GM19372 (cell line): ENCODE data around the gene NR6A1.

Experiments
- ATAC-seq: cut with Tn5 transposase; IDR thresholded peaks from one replicate; pipeline ENCODE4 v1.9.1; 2021; ENCODE audit warnings: mild to moderate bottlenecking, low read depth, moderate library complexity; ENCODE audit not compliant: unreplicated experiment

NR6A1 gene

GRCh38 chr9:124498499-124499146 is 272.5 kb downstream of the NR6A1 start:
- ATAC-seq = no peak

DNA sequence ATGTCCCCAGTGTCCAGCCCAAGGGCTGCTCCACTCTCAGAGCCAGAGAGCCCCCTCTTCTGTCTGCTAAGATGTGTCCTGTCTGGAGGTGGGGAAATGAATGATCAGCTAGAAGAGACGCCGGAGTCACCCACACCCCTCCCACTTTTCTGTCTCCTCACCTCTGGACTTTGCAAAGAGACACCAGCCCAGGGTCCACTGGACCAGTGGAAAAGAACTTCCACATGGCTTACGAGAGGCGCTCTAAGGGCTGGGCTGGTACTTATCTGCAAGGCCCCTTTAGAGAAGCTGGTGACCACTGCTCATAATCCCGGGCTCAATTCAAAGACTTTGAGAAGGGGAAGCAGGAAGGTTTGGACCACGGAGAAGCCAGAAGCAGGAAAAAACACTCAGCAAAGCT is 273.1 kb downstream of the NR6A1 start:
- no peak for ATAC-seq

GRCh38 chr9:124497441-124497840 is 273.7 kb downstream of the NR6A1 start:
- ATAC-seq = no peak

DNA sequence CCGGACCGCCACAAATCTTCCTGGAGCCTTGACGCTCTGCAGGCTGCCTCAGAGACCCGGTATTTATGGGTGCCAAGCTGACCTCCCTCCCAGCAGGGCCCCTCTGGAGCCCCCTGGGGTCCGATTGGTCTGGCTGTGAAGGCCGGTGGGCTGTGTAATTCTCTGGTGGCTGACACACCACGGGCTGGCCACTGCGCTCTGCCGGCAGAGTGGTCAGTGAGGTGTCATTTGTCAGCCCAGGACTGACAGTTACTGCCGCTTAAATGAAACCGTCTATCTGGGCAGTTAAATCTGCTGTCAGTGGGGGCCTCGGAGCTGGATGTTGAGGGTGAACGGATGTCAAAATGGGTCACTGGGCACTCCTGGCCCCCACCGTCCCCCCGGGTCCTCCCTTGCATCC is 274.6 kb downstream of the NR6A1 start:
- no peak for ATAC-seq

GRCh38 chr9:124496075-124496449 is 275.0 kb downstream of the NR6A1 start:
- no peak for ATAC-seq

DNA sequence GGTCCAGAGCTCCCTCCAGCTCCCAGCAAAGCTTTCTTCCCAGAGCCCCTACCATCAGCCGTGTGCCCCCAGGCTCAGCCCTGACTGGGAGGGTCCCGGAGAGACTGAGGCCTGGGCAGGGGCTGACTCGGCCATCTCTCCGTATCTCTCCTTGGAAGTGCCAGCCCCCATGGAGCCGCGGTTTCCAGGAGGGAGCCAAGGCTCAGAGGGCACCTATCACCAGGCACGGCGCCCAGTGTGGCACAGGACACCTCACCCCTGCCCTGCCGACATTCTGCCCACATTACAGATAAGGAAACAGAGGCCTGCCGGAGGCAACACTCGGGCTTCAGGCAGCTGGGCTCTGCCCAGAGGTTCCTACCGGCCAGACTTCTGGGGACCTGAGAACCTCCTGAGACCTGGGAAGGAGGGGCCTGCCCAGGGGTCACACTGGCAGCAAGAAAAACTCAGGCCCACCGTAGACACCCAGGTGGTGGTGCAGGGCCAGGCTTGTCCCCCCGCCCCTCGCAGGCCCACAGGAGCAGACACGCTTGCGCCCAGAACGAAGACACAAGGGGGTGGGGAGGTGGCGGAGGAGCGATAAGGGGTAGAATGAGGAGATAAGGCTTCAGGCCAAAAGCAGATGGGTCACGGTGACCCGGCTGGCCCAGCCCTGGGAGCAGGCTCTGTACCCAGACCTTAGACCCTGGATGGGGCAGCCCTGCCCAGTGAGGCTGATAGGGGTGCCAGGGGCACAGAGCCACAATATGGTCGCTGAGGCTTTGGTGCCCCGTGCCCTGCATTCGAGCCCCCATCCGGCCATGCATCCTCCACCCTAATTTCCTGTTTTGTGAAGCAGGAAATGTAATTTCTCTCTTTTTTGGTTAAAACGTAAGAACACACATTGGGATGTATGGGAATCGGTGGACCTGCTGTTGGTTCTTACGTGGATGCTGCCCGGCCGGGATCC is 275.7 kb downstream of the NR6A1 start:
- no peak for ATAC-seq

- ATAC-seq = no peak
Observed at GRCh38 chr9:124493794-124494479, 277.2 kb downstream of the NR6A1 start.

DNA sequence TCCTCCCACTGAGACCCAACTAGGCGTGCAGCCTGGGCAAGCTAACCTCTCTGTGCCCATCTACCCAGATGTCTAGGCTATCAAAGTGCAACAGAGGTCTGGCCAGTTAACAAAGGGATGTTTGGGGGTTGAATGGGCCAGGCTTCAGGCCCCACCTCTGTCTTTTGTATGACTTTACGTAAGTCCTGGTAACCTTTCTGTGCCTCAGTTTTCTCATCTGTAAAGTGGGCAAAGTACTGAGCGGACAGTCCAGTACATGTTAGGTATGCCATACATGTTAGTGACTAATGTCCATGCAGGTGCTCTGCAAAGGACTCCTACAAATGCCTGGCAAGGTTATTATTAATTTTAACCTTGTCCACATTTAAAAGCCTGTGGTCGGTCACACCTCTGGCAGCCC is 277.9 kb downstream of the NR6A1 start:
- ATAC-seq = no peak

- ATAC-seq = no peak
Observed at GRCh38 chr9:124492818-124493217, 278.3 kb downstream of the NR6A1 start.

DNA sequence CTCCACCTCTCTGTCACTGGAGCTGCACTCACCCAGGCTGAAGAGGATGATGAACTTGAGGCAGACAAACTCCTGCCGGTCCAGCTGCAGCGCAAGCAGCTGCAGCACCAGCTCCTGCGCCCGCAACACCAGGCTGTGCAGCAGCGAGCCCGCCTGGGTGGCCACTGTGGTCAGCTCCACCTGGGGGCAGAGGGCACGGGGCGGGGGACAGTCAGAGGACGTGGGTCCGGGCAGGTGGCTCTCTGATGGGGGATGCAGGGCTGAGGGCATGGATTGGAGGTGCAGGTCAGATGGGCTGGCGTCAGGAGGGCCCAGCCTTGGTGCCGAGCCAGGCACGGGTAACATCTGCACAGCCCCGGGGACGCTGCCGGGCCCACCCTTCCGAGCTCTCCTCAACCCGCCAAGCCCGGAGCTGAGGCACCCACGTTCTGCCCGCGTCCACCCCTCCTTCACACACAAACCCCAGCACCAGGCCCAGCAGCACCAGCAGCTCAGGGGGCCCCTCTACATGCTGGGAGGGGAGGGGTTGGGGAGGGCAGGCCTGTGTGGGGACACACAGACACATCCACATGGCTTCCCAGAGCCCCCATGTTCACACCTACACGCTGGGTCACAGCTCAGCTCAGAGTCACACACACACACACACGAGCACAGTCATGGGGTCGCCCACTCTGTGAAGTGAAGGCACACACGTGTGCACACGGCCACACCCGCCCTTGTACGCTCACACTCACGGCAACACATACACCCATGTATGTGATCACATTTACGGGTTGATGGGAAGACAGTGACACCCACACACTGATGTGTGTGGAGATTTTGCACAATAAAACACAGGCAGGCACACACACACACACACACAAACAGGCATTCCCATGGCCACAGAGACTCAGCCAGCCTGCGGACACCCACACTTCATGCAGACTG is 279.8 kb downstream of the NR6A1 start:
- no peak for ATAC-seq

DNA sequence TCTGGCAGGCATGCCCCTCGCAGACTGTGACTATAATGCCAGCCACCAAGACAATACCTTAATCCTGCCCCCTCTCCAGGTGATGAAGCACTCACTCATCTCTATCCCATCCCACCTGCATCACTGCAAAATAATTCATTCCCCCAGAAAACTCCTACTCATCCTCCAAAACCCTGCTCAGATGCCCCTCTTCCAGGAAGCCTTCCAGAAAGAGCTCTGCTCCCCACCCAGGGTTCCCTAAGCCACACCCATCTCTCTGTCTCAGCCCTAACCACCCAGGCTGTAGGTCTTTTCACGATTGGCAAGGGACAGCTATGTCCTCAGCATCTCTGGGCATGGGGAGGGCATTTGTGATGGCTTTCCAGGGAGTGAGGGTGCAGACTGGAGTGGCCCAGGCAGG is 281.1 kb downstream of the NR6A1 start:
- ATAC-seq = no peak

DNA sequence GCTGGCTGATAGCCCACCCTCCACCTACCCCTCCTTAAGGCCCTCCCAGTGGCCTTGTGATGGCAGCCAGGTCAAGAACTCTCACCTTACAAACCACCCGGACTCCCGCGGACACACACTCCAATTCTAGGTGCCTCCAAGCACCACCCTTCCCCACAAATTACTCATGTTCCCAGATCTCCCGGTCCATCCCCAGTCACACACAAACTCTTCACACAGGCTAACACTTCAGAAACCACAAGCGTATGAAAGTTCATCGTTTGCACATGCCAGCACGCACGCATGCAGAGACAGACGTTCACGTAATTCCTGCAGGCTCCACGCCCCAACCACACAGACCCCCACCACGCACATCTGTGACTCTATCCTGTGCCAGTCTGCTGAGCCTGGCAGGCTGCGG is 281.9 kb downstream of the NR6A1 start:
- ATAC-seq = no peak

GRCh38 chr9:124488641-124489210 is 282.4 kb downstream of the NR6A1 start:
- ATAC-seq = no peak

DNA sequence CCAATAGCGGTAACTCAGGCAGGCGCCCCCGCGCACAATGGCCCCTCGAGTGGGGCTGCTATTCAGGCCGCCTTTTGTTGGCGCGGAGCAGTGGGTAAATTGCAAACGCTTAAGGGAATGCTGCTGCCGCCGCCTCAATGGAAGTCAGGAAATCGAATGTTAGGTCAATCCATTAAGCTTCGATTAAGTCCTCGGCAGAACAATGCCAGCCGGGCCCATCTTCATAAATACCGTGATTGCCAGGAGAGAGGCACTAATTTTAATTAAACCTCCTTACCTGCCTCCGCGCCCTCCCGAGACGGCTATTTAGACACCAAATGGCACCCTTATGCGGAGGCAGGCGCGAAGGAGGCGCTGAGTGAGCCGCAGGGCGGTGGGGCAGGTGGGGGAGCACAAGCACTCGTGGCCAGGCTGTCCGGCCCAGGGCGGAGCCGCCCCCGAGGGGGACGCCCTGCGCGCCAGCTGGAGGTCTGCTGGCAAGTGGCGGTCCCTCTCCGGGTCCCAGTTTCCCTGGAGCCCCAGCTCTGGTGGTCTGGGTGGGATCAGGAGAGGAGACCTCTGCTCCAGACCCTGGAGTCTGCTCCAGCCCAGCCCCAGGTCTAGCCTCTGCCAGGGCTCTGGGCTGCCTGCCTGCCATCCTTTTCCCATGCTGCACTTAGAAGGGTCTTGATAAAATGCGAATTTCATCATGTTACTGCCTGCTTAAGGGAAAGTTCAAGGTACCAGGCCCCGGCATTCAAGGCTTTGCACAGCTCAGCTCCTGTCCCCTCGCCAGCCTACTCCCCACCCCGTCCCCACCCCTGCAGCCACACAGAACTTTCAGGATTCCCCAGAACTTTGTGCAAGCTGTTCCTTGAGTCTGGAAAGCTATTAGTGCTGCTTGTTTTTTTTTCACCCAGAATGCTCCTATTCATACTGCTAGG is 283.6 kb downstream of the NR6A1 start:
- no peak for ATAC-seq

DNA sequence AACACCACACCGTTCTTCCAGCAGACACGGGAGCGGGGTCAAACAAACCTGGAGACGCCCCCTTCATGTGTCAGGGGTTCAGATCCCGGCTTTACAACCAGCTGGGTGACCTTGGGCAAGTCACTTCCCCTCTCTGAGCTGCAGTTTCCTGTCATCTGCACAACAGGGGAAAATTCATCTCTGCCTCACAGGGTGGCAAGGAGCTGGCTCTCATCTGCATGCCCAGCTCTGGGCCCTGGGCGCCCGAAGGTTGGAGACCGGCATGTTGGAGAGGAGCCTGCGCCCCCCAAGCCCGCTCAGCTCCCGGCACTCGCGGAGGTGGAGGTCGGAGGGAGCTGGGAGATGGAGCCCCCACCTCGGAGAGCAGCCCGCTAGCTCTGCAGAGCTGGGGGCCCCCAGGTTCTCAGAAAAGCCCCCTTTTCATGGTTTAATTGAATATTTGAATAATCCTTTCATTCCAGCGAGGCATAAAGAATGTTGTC is 284.3 kb downstream of the NR6A1 start:
- ATAC-seq = no peak

- no peak for ATAC-seq
Observed at GRCh38 chr9:124485936-124486335, 285.2 kb downstream of the NR6A1 start.

GRCh38 chr9:124485201-124485600 is 285.9 kb downstream of the NR6A1 start:
- no peak for ATAC-seq

GRCh38 chr9:124483481-124483880 is 287.6 kb downstream of the NR6A1 start:
- ATAC-seq = no peak
